ENCODE data around the gene VHLL.
"Not testable (repeated sequence)": the region's sequence is repeated elsewhere in the genome, so short reads cannot be mapped to it uniquely, and the experiment has no call there.

Gene VHLL

DNA sequence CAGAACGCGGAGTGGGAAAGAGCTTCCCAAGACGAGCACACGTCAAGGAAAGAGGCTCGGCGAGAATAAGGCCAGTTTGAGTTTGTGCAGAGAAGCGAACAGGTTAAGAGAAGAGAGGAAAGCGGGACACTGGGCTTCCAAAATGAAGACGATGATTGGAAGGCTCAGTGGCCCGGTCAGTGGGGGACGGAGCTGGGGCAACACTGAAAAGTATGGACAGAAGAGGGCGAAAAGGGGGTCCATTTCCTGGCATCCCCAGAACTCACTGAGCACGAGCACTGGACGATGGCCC is 38.7 kb upstream of the VHLL start:
- H3K4me3 ChIP-seq (replicated peaks; ENCODE audit: low read depth, low read length): peak overlapping the region; percentile 86
- TF ChIP-seq, protein P1, sequence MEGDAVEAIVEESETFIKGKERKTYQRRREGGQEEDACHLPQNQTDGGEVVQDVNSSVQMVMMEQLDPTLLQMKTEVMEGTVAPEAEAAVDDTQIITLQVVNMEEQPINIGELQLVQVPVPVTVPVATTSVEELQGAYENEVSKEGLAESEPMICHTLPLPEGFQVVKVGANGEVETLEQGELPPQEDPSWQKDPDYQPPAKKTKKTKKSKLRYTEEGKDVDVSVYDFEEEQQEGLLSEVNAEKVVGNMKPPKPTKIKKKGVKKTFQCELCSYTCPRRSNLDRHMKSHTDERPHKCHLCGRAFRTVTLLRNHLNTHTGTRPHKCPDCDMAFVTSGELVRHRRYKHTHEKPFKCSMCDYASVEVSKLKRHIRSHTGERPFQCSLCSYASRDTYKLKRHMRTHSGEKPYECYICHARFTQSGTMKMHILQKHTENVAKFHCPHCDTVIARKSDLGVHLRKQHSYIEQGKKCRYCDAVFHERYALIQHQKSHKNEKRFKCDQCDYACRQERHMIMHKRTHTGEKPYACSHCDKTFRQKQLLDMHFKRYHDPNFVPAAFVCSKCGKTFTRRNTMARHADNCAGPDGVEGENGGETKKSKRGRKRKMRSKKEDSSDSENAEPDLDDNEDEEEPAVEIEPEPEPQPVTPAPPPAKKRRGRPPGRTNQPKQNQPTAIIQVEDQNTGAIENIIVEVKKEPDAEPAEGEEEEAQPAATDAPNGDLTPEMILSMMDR (IDR thresholded peaks at IDR 0.05; ENCODE audit: low read depth, low read length, missing control alignments): no peak
- no peak for DNase-seq (ENCODE audit: extremely low read depth, low read depth)

DNA sequence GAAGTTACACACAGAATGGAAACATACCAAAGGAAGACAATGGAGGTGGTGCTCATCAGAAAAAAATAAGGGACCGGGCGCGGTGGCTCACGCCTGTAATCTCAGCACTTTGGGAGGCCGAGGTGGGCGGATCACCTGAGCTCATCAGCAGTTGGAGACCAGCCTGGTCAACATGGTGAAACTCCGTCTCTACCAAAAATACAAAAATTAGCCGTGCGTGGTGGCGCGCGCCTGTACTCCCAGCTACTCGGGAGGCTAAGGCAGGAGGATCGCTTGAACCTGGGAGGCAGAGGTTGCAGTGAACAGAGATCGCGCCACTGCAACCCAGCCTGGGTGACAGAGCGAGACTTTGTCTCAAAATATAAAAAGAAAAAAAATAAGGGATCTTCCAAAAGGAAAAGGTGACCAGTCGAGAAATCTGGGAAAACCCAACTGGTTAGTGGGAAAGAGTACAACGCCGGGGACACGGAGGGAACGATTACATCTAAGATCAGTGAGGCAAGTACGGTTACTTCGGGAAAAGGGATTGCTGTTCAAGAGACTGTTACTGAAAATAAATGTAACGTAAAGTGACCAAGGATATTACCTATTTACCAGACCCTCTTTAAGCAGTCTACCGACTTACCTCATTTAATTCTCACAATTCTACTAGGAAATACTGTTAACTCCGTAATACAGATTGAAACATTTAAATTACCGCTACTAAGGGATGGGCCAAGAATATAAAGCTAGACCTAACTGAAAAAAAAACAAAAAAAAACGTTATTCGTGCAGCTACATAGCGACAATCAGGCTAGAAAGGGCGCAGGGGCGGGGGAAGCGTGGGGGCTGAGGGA is 38.2 kb upstream of the VHLL start:
- TF ChIP-seq, protein P1 (IDR thresholded peaks at IDR 0.05; ENCODE audit: low read depth, low read length, missing control alignments): no peak
- DNase-seq (ENCODE audit: extremely low read depth, low read depth): no peak
- H3K4me3 ChIP-seq (replicated peaks; ENCODE audit: low read depth, low read length): peak overlapping the region; percentile 86

DNA sequence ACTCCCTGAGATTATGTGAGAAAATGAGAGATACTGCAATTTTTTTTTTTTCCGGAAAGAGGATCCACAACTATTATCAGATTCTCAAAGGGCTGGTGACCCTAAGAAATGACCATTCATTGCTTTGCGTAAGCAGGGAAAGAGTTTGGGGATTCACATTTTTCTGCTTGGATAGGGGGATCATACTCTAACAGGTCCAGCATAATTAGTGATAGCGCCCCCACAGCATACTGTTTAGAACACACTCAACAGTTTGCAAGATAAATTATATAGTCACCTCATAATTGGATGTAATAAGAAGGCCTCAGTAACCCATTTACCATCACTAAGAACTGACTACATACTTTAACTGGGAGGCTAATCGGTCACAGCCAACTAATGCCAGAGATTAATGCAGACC is 37.1 kb upstream of the VHLL start:
- TF ChIP-seq, protein P1 (IDR thresholded peaks at IDR 0.05; ENCODE audit: low read depth, low read length, missing control alignments): peak; percentile 23
- no peak for DNase-seq (ENCODE audit: extremely low read depth, low read depth)
- H3K4me3 ChIP-seq (replicated peaks; ENCODE audit: low read depth, low read length): peak overlapping the region; percentile 86

DNA sequence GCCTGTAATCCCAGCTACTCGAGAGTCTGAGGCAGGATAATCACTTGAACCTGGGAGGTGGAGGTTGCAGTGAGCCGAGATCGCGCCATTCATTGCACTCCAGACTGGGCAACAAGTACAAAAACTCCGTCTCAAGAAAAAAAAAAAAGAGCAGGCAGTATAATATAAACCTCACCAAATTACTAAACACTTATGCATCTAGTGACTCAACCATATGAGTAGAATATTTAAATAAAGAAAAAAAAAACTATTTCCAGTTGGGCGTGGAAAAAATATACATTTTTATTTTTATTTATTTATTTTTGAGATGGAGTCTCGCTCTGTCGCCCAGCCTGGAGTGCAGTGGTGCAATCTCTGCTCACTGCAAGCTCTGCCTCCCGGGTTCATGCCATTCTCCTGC is 24.1 kb upstream of the VHLL start:
- H3K4me3 ChIP-seq (replicated peaks; ENCODE audit: low read depth, low read length); DNase-seq (ENCODE audit: extremely low read depth, low read depth): not testable (repeated sequence)

DNA sequence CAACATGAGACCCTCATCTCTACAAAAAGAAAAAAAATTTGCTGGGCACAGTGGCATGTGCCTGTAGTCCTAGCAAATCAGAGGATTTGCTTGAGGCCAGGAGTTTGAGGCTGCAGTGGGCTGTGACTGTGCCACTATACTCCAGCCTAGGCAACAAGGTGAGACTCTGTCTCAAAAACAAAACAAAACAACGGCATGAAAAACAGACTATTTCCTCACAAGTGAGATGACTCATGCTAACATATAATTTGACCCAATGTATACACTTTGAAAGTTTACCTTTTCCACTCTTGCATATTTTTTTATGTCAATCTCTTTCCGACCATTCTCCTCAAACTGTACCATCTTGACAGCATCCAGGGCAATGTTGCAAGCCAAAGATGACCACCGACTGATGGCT is 21.5 kb upstream of the VHLL start:
- TF ChIP-seq, protein P1 (IDR thresholded peaks at IDR 0.05; ENCODE audit: low read depth, low read length, missing control alignments): no peak
- no peak overlapping the region for H3K4me3 ChIP-seq (replicated peaks; ENCODE audit: low read depth, low read length)
- no peak for DNase-seq (ENCODE audit: extremely low read depth, low read depth)

DNA sequence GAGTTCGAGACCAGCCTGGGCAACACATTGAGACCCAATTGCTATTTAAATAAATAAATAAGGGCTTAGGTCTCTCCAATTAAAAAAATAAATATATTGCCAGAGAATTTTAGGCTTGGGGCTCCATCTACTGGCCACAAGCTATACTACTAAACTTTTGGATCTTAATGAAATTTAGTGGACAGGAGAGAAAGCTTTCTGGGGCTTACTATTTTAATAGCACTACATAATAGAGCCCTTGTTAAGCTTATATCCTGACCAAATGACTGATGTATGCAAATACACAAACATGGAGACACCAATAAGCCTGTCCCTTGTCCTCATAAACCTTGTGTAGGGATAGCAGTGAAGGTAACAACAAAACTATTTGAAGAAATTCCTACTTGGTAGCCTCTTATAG is 20.6 kb upstream of the VHLL start:
- TF ChIP-seq, protein P1 (IDR thresholded peaks at IDR 0.05; ENCODE audit: low read depth, low read length, missing control alignments): peak; percentile 48
- no peak overlapping the region for H3K4me3 ChIP-seq (replicated peaks; ENCODE audit: low read depth, low read length)
- no peak for DNase-seq (ENCODE audit: extremely low read depth, low read depth)

DNA sequence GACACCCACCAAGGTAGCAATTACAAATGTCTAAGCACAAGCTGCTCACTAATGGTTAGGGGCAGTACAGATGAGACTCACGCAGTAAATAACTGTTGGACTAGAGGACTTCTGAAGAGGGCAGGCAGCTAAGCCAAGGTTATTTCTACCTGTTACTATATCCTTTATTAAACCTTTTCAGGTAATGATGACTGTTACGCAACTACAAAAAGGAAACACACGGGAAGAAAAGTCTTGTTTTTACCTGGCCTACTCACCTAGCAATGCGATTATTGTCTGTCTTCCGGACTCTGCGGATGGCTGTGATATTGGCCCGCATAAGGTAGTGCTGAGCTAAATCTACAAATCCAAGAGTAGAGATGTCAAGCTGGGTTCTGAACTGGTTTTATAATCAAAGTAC is 17.8 kb upstream of the VHLL start:
- DNase-seq (ENCODE audit: extremely low read depth, low read depth): no peak
- TF ChIP-seq, protein P1 (IDR thresholded peaks at IDR 0.05; ENCODE audit: low read depth, low read length, missing control alignments): no peak
- no peak overlapping the region for H3K4me3 ChIP-seq (replicated peaks; ENCODE audit: low read depth, low read length)

All from HFF-Myc (cell line).